K562 (cell line): ENCODE measurements around the gene SRRM5.

ENCODE experiments used
- EP300 ChIP-seq: IDR thresholded peaks from 2 replicates; pipeline ENCODE4 v1.6.1; 2012; ENCODE audit warnings: low read length, improper control_type of control experiment
- RAD21 ChIP-seq, 2 experiments: fragments of 250-450 bp in 1 of 2; fragments of 450-650 bp in 1 of 2; sonication (Bioruptor Pico) in 1 of 2; formaldehyde crosslinking in 1 of 2; IDR thresholded peaks in 1 of 2; conservative IDR thresholded peaks in 1 of 2; 2 replicates each; pipeline versions ENCODE4 v1.4.0 to v1.8.0; 2020 to 2022; ENCODE audit warnings: mild to moderate bottlenecking in 2 of 2, moderate library complexity in 1 of 2
- STAT6 ChIP-seq: sonication (generic); formaldehyde crosslinking; IDR thresholded peaks from 2 replicates; pipeline ENCODE4 v1.8.1; 2023; ENCODE audit warnings: mild to moderate bottlenecking, missing genetic modification reagents
- TAF1 ChIP-seq: IDR thresholded peaks from 2 replicates; pipeline ENCODE4 v1.6.1; 2011; ENCODE audit warnings: mild to moderate bottlenecking, low read length, moderate library complexity; ENCODE audit not compliant: insufficient read depth, control insufficient read depth, severe bottlenecking; ENCODE audit errors: extremely low read depth
- TFAM ChIP-seq: fragments of 250-450 bp; sonication (Bioruptor Pico); conservative IDR thresholded peaks from 2 replicates; pipeline ENCODE4 v1.5.0; 2021; ENCODE audit warnings: mild to moderate bottlenecking, moderate library complexity
- ZNF121 ChIP-seq: sonication (generic); formaldehyde crosslinking; conservative IDR thresholded peaks from 2 replicates; pipeline ENCODE4 v1.8.0; 2022; ENCODE audit warnings: missing genetic modification reagents
- TF ChIP-seq, protein P1 (sequence below), 3 experiments: IDR thresholded peaks in 2 of 3; conservative IDR thresholded peaks in 1 of 3; 2 replicates each; pipeline ENCODE4 v1.5.1; 2011 to 2012; ENCODE audit warnings: low read length in 3 of 3, mild to moderate bottlenecking in 3 of 3, control low read depth in 2 of 3, improper control_type of control experiment in 1 of 3, inconsistent platforms in 1 of 3, low read depth in 1 of 3, mixed read lengths in 1 of 3, moderate library complexity in 1 of 3; ENCODE audit not compliant: insufficient read depth in 2 of 3
- TF ChIP-seq, protein P2 (sequence below): fragments of 200-600 bp; sonication (generic); IDR thresholded peaks from one replicate; pipeline ENCODE4 v1.6.1; 2012; ENCODE audit warnings: mild to moderate bottlenecking, low read depth, low read length, inconsistent platforms

DNA sequence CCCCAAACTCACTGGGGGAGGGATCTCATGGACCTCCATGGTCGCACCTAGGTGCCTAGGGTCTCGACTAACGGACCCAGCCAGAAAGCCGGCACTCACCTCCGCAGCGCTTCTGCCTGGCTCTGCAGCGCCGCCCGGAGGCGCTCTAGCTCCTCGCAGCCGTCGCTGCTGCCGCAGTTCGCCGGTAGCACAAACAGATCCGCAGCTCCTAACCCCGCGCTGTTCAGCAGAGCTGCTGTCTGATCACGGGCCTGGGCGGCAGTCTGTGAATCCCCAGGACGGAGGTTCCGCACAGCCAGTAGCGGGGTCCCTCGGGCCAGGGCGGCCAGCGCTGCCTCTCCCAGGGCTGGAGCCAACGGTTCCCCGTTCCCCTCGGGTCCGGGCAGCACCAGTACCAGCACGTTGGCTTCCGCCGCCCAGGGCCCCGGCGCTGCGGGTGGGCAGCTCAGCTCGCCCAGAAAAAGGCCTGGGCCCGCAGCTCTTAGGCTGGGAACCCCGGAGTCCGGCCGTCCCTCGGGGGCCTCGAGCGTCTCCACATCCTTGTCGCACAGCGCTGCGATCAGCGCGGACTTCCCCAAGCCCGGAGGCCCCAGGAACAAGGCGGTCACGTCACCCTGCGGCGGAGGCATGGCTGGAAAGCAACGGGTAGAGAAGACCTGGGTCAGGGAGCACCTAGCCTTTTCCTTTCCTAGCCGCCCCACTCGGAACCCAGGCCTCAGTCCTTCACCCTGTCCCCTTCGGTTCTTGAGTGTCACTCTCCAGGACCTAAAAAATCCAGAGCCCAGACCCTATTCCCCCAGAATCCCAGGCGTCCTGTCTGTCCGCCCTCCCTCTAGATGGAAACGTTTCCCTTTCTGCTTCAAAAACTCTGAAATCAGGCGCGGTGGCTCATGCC lies 16.9 kb upstream of the SRRM5 start:
- no peak for TF ChIP-seq TFAM (CRISPR knock-in tag)
- peak; percentile 81 for TF ChIP-seq ZNF121
- peak; percentile 69 to 83 for TF ChIP-seq RAD21 (CRISPR knock-in tag; conservative IDR thresholded peaks at IDR 0.05 in 1 of 2, IDR thresholded peaks at IDR 0.05 in 1 of 2)
- TF ChIP-seq TAF1: peak; percentile 10
- TF ChIP-seq, protein P1, sequence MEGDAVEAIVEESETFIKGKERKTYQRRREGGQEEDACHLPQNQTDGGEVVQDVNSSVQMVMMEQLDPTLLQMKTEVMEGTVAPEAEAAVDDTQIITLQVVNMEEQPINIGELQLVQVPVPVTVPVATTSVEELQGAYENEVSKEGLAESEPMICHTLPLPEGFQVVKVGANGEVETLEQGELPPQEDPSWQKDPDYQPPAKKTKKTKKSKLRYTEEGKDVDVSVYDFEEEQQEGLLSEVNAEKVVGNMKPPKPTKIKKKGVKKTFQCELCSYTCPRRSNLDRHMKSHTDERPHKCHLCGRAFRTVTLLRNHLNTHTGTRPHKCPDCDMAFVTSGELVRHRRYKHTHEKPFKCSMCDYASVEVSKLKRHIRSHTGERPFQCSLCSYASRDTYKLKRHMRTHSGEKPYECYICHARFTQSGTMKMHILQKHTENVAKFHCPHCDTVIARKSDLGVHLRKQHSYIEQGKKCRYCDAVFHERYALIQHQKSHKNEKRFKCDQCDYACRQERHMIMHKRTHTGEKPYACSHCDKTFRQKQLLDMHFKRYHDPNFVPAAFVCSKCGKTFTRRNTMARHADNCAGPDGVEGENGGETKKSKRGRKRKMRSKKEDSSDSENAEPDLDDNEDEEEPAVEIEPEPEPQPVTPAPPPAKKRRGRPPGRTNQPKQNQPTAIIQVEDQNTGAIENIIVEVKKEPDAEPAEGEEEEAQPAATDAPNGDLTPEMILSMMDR (IDR thresholded peaks at IDR 0.05 in 2 of 3, conservative IDR thresholded peaks at IDR 0.05 in 1 of 3; ENCODE audit: insufficient read depth in 2 of 3, low read depth in 1 of 3, low read length in 3 of 3): peak; percentile 89 to 94 (median 92)
- no peak for TF ChIP-seq EP300
- TF ChIP-seq, protein P2, sequence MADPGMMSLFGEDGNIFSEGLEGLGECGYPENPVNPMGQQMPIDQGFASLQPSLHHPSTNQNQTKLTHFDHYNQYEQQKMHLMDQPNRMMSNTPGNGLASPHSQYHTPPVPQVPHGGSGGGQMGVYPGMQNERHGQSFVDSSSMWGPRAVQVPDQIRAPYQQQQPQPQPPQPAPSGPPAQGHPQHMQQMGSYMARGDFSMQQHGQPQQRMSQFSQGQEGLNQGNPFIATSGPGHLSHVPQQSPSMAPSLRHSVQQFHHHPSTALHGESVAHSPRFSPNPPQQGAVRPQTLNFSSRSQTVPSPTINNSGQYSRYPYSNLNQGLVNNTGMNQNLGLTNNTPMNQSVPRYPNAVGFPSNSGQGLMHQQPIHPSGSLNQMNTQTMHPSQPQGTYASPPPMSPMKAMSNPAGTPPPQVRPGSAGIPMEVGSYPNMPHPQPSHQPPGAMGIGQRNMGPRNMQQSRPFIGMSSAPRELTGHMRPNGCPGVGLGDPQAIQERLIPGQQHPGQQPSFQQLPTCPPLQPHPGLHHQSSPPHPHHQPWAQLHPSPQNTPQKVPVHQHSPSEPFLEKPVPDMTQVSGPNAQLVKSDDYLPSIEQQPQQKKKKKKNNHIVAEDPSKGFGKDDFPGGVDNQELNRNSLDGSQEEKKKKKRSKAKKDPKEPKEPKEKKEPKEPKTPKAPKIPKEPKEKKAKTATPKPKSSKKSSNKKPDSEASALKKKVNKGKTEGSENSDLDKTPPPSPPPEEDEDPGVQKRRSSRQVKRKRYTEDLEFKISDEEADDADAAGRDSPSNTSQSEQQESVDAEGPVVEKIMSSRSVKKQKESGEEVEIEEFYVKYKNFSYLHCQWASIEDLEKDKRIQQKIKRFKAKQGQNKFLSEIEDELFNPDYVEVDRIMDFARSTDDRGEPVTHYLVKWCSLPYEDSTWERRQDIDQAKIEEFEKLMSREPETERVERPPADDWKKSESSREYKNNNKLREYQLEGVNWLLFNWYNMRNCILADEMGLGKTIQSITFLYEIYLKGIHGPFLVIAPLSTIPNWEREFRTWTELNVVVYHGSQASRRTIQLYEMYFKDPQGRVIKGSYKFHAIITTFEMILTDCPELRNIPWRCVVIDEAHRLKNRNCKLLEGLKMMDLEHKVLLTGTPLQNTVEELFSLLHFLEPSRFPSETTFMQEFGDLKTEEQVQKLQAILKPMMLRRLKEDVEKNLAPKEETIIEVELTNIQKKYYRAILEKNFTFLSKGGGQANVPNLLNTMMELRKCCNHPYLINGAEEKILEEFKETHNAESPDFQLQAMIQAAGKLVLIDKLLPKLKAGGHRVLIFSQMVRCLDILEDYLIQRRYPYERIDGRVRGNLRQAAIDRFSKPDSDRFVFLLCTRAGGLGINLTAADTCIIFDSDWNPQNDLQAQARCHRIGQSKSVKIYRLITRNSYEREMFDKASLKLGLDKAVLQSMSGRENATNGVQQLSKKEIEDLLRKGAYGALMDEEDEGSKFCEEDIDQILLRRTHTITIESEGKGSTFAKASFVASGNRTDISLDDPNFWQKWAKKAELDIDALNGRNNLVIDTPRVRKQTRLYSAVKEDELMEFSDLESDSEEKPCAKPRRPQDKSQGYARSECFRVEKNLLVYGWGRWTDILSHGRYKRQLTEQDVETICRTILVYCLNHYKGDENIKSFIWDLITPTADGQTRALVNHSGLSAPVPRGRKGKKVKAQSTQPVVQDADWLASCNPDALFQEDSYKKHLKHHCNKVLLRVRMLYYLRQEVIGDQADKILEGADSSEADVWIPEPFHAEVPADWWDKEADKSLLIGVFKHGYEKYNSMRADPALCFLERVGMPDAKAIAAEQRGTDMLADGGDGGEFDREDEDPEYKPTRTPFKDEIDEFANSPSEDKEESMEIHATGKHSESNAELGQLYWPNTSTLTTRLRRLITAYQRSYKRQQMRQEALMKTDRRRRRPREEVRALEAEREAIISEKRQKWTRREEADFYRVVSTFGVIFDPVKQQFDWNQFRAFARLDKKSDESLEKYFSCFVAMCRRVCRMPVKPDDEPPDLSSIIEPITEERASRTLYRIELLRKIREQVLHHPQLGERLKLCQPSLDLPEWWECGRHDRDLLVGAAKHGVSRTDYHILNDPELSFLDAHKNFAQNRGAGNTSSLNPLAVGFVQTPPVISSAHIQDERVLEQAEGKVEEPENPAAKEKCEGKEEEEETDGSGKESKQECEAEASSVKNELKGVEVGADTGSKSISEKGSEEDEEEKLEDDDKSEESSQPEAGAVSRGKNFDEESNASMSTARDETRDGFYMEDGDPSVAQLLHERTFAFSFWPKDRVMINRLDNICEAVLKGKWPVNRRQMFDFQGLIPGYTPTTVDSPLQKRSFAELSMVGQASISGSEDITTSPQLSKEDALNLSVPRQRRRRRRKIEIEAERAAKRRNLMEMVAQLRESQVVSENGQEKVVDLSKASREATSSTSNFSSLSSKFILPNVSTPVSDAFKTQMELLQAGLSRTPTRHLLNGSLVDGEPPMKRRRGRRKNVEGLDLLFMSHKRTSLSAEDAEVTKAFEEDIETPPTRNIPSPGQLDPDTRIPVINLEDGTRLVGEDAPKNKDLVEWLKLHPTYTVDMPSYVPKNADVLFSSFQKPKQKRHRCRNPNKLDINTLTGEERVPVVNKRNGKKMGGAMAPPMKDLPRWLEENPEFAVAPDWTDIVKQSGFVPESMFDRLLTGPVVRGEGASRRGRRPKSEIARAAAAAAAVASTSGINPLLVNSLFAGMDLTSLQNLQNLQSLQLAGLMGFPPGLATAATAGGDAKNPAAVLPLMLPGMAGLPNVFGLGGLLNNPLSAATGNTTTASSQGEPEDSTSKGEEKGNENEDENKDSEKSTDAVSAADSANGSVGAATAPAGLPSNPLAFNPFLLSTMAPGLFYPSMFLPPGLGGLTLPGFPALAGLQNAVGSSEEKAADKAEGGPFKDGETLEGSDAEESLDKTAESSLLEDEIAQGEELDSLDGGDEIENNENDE: no peak
- TF ChIP-seq STAT6 (CRISPR knock-in tag): no peak
